B cell (primary cell): Measurements from ENCODE around the gene LTB4R.

Experiments
- CTCF ChIP-seq: fragments of 200-600 bp; IDR thresholded peaks from one replicate; pipeline ENCODE4 v1.8.0; 2022; ENCODE audit warnings: antibody characterized with exemption, mild to moderate bottlenecking
- EZH2 ChIP-seq: IDR thresholded peaks from 2 replicates; pipeline ENCODE4 v1.6.1; 2012; ENCODE audit warnings: borderline replicate concordance, low read depth, mild to moderate bottlenecking, moderate library complexity, low read length; ENCODE audit not compliant: insufficient read depth, poor library complexity, severe bottlenecking

DNA sequence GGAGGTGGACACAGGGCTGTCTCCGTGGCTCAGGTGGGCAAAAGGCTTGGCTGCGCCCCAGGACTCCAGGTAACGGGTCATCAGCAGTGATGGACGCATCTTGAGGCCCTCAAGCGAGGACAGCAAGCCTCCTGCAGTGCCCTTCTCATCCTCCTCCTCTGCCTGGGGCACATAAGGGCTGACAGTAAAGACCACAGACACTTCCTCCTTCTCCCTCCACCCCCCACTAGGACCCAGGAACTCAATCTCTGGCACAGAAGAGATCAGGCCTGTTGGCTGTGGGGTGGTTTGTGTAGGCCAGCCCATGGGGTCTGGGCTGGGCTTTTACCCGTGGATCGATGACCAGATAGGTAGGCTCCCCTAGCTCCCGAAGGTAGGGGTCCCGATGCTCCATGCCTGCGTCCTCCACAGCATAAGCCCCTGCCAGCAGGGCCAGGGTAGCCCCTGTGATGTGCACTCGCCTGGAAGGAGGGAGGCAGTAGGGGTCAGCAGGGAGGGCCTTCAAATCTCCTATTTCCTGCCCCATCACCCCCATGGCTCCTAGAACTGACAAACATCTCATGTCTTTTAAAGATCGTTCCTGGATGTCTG lies 17.9 kb downstream of the LTB4R start:
- no peak for TF ChIP-seq CTCF
- TF ChIP-seq EZH2 = no peak
